ENCODE results near the gene ZNF385B.

The ZNF385B gene

DNA sequence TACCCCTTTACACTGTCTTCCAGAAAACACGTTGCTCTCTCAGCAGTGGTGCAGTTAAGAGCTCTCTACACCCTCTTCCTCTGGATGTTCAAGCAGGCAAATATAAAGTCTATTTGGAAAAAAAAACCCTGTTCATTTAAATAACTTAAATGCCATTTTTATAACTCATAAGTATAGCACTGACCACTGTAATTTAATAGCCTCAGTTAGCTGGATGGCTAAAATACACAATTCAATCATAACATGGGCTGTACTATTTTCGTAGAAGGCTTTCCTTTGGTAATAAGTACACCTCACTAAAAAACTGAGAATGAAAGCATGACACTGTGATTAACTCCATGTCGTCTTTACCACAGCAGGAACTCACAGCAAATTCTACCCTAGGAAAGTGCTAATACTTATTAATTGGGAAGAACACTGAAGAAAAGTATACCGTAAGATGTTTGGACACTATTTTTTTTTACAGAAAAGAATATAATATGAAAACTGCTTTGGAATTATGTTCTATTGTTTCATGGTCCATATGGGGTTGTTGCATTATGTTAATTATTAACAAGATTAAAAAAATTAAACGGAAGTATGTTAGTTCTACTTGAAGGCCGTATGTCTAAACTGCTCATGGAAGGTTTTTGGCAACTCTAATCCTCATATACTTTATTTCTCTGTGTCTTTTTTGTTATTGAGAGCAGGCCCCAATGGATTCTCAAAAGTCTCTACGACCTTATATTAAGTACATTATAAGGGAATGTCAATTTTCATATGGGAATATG, 269.1 kb downstream of the ZNF385B start:
- DNase-seq (ENCODE audit: low read depth), result no peak
- TF ChIP-seq CTCF (IDR thresholded peaks at IDR 0.05; ENCODE audit: insufficient read depth, low read depth, low read length, missing control alignments), result no peak
- H3K4me3 ChIP-seq (ENCODE audit: low read length), result no peak overlapping the region

GRCh38 chr2:179591690-179592089, 269.7 kb downstream of the ZNF385B start:
- H3K4me3 ChIP-seq (ENCODE audit: low read length), result no peak overlapping the region
- DNase-seq (ENCODE audit: low read depth), result no peak
- TF ChIP-seq CTCF (IDR thresholded peaks at IDR 0.05; ENCODE audit: insufficient read depth, low read depth, low read length, missing control alignments), result no peak

DNA sequence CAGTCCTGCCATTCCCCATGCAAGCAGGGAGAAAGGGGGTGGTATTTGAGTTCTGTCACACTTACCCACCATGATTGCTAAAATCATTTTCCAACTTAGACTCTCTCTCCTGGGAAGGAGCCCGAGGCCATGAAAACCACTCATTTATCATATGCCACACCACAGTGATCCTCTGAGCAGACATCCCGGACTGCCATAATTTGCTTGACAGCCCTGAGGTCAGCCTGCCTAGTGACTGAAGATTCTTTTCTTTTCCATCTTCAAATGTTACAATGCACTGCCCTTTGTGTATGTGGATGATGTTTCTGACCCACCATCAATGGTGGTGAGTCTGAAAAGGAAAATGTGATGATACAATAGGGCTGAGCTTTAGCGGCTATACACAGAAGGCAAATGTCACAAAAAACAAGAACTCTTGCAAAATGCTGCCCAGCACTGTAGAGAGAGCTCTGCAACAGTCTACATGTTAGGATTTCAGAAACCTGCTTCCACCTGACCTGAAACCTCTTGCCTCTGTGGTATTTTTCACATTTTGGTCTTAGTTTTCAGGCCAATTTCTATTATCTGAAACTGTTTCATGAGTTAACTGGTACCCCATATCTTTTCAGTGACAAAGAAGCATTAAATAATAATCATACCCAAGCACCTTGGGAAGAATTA, 272.8 kb downstream of the ZNF385B start:
- no peak for TF ChIP-seq CTCF (IDR thresholded peaks at IDR 0.05; ENCODE audit: insufficient read depth, low read depth, low read length, missing control alignments)
- DNase-seq (ENCODE audit: low read depth), result no peak
- H3K4me3 ChIP-seq (ENCODE audit: low read length), result no peak overlapping the region

DNA sequence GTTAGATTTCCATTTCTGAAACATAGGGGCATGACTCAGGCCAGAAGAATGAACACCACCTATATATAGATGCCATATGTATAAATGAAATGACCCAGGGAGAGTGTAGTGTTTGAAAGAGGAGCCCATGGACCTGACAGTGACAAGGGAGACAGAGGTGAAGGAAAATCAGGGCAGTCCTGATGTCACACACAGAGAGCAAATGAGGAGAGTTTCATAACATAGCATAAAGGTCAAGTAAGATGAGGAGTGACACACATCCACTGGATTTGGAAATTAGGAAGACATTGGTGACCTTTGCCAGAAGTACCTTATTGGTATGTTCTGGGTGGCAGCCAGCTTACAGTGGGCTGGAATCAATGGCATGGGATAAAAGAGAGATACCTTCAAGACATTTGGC, 276.7 kb downstream of the ZNF385B start:
- no peak for TF ChIP-seq CTCF (IDR thresholded peaks at IDR 0.05; ENCODE audit: insufficient read depth, low read depth, low read length, missing control alignments)
- DNase-seq (ENCODE audit: low read depth), result no peak
- H3K4me3 ChIP-seq (ENCODE audit: low read length), result no peak overlapping the region

DNA sequence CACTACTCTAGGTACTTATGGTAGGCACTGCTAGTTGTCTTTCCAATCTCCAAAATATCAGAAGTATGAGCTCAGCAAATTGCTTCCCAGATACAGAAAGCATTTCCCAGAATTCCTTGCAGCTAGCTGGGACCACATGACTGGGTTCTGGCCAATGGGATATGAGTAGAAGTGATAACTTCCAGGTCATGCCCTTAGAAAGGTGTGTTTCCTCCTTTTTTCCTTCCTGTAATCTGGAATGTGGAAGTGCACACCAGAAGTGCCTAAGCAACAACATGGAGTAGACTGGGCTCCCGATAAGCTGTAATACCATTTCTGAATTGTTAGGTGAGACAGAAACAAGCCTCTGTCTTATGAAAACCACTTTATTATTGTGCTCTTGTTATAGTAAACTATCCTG, 279.8 kb downstream of the ZNF385B start:
- H3K4me3 ChIP-seq (ENCODE audit: low read length), result no peak overlapping the region
- no peak for TF ChIP-seq CTCF (IDR thresholded peaks at IDR 0.05; ENCODE audit: insufficient read depth, low read depth, low read length, missing control alignments)
- no peak for DNase-seq (ENCODE audit: low read depth)

DNA sequence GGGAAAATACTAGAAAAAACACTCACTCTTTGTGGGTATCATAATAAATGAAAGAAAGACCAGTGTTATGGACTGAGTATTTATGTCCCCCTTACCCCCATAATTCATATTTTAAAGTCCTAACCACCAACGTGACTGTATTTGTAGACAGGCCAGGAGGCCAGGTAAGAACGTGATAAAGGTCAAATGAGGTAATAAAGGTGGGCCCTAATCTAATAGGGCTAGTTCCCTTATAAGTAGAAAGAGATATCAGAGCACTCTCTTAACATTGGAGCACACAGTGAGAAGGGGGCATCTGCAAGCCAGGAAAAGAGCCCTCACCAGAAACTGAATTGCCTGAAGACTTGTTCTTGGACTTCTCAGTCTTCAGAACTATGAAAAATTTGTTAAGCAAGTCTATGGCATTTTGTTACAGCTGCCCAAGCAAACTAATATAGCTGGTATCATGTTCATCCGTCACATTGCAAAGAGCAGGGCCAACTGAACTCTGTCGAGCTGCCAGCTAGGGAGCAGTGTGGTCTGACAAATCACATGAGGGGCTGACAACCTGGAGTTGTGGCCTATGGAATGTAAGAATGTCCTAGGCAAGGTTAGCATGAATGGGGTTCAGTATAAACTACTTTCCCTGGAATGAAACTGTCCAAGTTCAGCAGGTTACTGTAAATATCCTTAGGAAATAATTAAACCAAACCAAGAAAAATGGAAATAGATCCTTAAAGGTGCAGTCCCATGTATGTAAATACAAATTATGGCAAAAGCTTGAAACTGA, 280.9 kb downstream of the ZNF385B start:
- TF ChIP-seq CTCF (IDR thresholded peaks at IDR 0.05; ENCODE audit: insufficient read depth, low read depth, low read length, missing control alignments), result no peak
- DNase-seq (ENCODE audit: low read depth), result no peak
- no peak overlapping the region for H3K4me3 ChIP-seq (ENCODE audit: low read length)
